WTC11 (cell line): Measurements from ENCODE around the gene NPIPB2. TPM values are rescaled to one million over a fixed set of nuclear protein-coding genes. Genes with fewer than 3 reads are reported as not detected.

Experiments
- ATAC-seq: fragments of 200-7000 bp; cut with Tn5 transposase; 2 replicates; pipeline ENCODE4 v1.10.0; 2021; ENCODE audit warnings: mild to moderate bottlenecking, moderate library complexity
- CTCF ChIA-PET: fragments of 300-600 bp; sonication (Branson Sonifier 250); formaldehyde crosslinking; loops from one replicate; lab custom pipeline; 2021; ENCODE audit warnings: antibody characterized with exemption; lab: Charles Lee
- POLR2A ChIA-PET: fragments of 350-600 bp; sonication (Branson Sonifier 250); formaldehyde crosslinking; loops from one replicate; lab custom pipeline; 2021; ENCODE audit warnings: antibody characterized with exemption; lab: Charles Lee
- DNase-seq: peaks from one replicate; pipeline ENCODE4 v3.0.0; 2021; ENCODE audit warnings: low spot score
- H3K27ac Mint-ChIP-seq: 2 replicates; pipeline ENCODE4 v1.8.0; 2021; ENCODE audit warnings: mixed read lengths
- H3K27me3 Mint-ChIP-seq: 2 replicates; pipeline ENCODE4 v1.8.0; 2021; ENCODE audit warnings: low read depth, mild to moderate bottlenecking, moderate library complexity, mixed read lengths
- H3K36me3 Mint-ChIP-seq: 2 replicates; pipeline ENCODE4 v1.8.0; 2021; ENCODE audit warnings: mixed read lengths
- H3K4me1 Mint-ChIP-seq: 2 replicates; pipeline ENCODE4 v1.8.0; 2022; ENCODE audit warnings: mixed read lengths
- H3K4me3 Mint-ChIP-seq: 2 replicates; pipeline ENCODE4 v1.8.0; 2021; ENCODE audit warnings: mild to moderate bottlenecking, moderate library complexity, mixed read lengths
- H3K9me3 Mint-ChIP-seq: 2 replicates; pipeline ENCODE4 v1.8.0; 2021; ENCODE audit warnings: mixed read lengths
- ATF1 ChIP-seq: sonication (generic); formaldehyde crosslinking; IDR thresholded peaks from 2 replicates; pipeline ENCODE4 v1.8.1; 2023; ENCODE audit warnings: mild to moderate bottlenecking, moderate library complexity, missing genetic modification reagents
- CDX4 ChIP-seq: fragments of 250-450 bp; sonication (Bioruptor Pico); IDR thresholded peaks from 2 replicates; pipeline ENCODE4 v1.9.0; 2021; ENCODE audit warnings: moderate library complexity, mild to moderate bottlenecking, inconsistent platforms, borderline replicate concordance
- E2F1 ChIP-seq: sonication (generic); formaldehyde crosslinking; IDR thresholded peaks from 2 replicates; pipeline ENCODE4 v1.8.0; 2022; ENCODE audit warnings: mild to moderate bottlenecking, missing genetic modification reagents
- E2F4 ChIP-seq: sonication (generic); formaldehyde crosslinking; IDR thresholded peaks from 2 replicates; pipeline ENCODE4 v1.8.1; 2022; ENCODE audit warnings: low read depth, mild to moderate bottlenecking, moderate library complexity, missing genetic modification reagents, borderline replicate concordance
- E2F5 ChIP-seq: sonication (generic); formaldehyde crosslinking; IDR thresholded peaks from 2 replicates; pipeline ENCODE4 v1.8.1; 2022; ENCODE audit warnings: mild to moderate bottlenecking, moderate library complexity, missing genetic modification reagents
- ELF4 ChIP-seq: sonication (generic); formaldehyde crosslinking; IDR thresholded peaks from 2 replicates; pipeline ENCODE4 v1.8.1; 2022; ENCODE audit warnings: low read depth, mild to moderate bottlenecking, moderate library complexity, missing genetic modification reagents
- ERG ChIP-seq: fragments of 250-450 bp; sonication (Bioruptor Pico); IDR thresholded peaks from 2 replicates; pipeline ENCODE4 v1.8.0; 2021; ENCODE audit warnings: mild to moderate bottlenecking
- FOXP1 ChIP-seq: sonication (generic); formaldehyde crosslinking; IDR thresholded peaks from 2 replicates; pipeline ENCODE4 v1.8.0; 2022; ENCODE audit warnings: missing genetic modification reagents, mild to moderate bottlenecking, moderate library complexity, borderline replicate concordance
- FOXP4 ChIP-seq: sonication (generic); formaldehyde crosslinking; IDR thresholded peaks from 2 replicates; pipeline ENCODE4 v1.8.0; 2022; ENCODE audit warnings: mild to moderate bottlenecking, missing genetic modification reagents
- HMGXB4 ChIP-seq: sonication (generic); formaldehyde crosslinking; IDR thresholded peaks from 2 replicates; pipeline ENCODE4 v1.8.1; 2023; ENCODE audit warnings: mild to moderate bottlenecking, moderate library complexity, missing genetic modification reagents
- NR3C1 ChIP-seq: sonication (generic); formaldehyde crosslinking; conservative IDR thresholded peaks from 2 replicates; pipeline ENCODE4 v1.8.1; 2023; ENCODE audit warnings: low read depth, mild to moderate bottlenecking, missing genetic modification reagents
- TCF7 ChIP-seq: sonication (generic); formaldehyde crosslinking; IDR thresholded peaks from 2 replicates; pipeline ENCODE4 v1.8.0; 2022; ENCODE audit warnings: mild to moderate bottlenecking, low read depth, missing genetic modification reagents, moderate library complexity
- TEAD4 ChIP-seq: sonication (generic); formaldehyde crosslinking; IDR thresholded peaks from 2 replicates; pipeline ENCODE4 v1.8.0; 2022; ENCODE audit warnings: mild to moderate bottlenecking, missing genetic modification reagents
- USF2 ChIP-seq: sonication (generic); formaldehyde crosslinking; IDR thresholded peaks from 2 replicates; pipeline ENCODE4 v1.8.1; 2023; ENCODE audit warnings: mild to moderate bottlenecking, missing genetic modification reagents, moderate library complexity
- ZNF317 ChIP-seq: sonication (generic); formaldehyde crosslinking; IDR thresholded peaks from 2 replicates; pipeline ENCODE4 v1.8.1; 2023; ENCODE audit warnings: low read depth, mild to moderate bottlenecking, moderate library complexity, missing genetic modification reagents, borderline replicate concordance
- ZNF425 ChIP-seq: fragments of 250-450 bp; sonication (Bioruptor Pico); conservative IDR thresholded peaks from 2 replicates; pipeline ENCODE4 v1.9.0; 2021; ENCODE audit warnings: mild to moderate bottlenecking
- ZNF532 ChIP-seq: fragments of 250-450 bp; sonication (Bioruptor Pico); IDR thresholded peaks from 2 replicates; pipeline ENCODE4 v1.9.0; 2021; ENCODE audit warnings: mild to moderate bottlenecking, borderline replicate concordance
- total RNA-seq: library from RNA; stranded (reverse); gene quantifications from 3 replicates; pipeline ENCODE4 v1.2.3, GENCODE V29; 2021

NPIPB2 gene
- total RNA-seq, 1 experiment from 2014 or later: 14.4 TPM

- TF ChIP-seq ZNF532 (no peak), TEAD4 (CRISPR knock-in tag) (no peak)
Measured at GRCh38 chr16:11892761-11893160, 49.1 kb downstream of the NPIPB2 start (continued).

- ATAC-seq (no peak), DNase-seq (no peak)
- POLR2A ChIA-PET: no interaction called here
- CTCF ChIA-PET: interaction anchor here (2.1 kb wide), 1 partner anchor 16 kb away, joined by 4 read pairs; no protein-coding TSS in a partner anchor
- Mint-ChIP-seq H3K36me3 (peaks cover 66% of the 10 kb centered on the region), H3K27me3 (no peaks in the 10 kb centered on the region), H3K9me3 (no peaks in the 10 kb centered on the region), H3K27ac (no peak overlapping the region), H3K4me1 (no peaks in the 10 kb centered on the region), H3K4me3 (no peak overlapping the region)
- no peak for TF ChIP-seq ZNF425 (CRISPR knock-in tag)
- TF ChIP-seq ATF1 (CRISPR knock-in tag): no peak
- TF ChIP-seq E2F1: no peak
- TF ChIP-seq E2F4 (CRISPR knock-in tag): no peak
- TF ChIP-seq FOXP4 (CRISPR knock-in tag): no peak
- no peak for TF ChIP-seq ELF4 (CRISPR knock-in tag)
- no peak for TF ChIP-seq FOXP1 (CRISPR knock-in tag)
- TF ChIP-seq TCF7 (CRISPR knock-in tag): no peak
- no peak for TF ChIP-seq E2F5 (CRISPR knock-in tag)
- no peak for TF ChIP-seq USF2 (CRISPR knock-in tag)
- TF ChIP-seq HMGXB4 (CRISPR knock-in tag): no peak
- no peak for TF ChIP-seq ZNF317 (CRISPR knock-in tag)
- no peak for TF ChIP-seq ERG (CRISPR knock-in tag)
- no peak for TF ChIP-seq CDX4 (CRISPR knock-in tag)
- no peak for TF ChIP-seq NR3C1 (CRISPR knock-in tag)
Measured at GRCh38 chr16:11890231-11890965, 51.4 kb downstream of the NPIPB2 start.
